IPS-NIHi7 (cell line): ENCODE data around the gene NCOA3.

Experiments used
- DNase-seq: peaks from one replicate; pipeline ENCODE4 v3.0.0; 2012; ENCODE audit warnings: mixed read lengths; ENCODE audit errors: extremely low spot score

Gene NCOA3

DNA sequence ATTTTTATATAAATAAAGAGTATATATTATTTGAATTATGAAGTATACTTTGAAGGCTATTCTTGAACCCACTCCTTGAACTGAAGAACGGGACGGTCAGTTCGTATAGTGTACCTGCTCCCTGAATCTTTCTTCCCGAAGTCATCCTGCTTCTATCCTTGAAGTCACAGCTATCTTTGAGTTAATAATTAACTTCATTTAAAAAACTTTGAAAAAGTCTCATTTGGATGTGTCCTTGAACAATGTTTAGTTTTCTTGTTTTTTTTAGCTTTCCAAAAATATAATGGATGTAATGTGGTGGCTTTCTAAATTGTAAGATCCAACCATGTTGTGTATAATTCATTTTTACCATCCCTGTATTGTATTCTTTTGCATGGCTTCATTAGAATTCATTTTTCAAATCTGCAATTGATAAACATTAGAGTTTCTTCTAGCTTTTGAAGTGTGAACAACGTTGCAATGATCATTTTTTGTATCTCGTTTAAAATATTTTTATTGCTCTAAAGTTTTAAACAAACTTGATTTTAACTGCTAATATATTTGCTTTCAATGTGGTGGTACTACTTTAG lies 94.4 kb downstream of the NCOA3 start:
- no peak for DNase-seq

DNA sequence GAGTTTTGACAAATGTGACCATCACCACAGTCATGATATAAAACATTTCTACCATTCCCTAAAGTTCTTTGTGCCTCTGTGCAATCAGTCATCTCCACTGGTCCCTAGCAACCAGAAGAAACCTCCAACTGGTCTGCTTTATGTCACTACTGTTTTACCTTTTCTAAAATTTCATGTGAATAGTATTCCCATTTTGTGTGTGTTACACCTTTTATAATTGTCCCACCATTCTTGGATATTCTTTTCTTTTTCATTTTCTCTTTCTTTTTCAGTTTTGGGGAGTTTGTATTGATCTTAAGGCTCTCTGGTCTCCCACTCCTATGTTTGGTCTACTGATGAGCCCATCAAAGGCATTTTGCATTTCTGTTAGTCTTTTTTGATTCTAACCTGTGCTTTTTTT lies 95.4 kb downstream of the NCOA3 start:
- DNase-seq, result no peak

DNA sequence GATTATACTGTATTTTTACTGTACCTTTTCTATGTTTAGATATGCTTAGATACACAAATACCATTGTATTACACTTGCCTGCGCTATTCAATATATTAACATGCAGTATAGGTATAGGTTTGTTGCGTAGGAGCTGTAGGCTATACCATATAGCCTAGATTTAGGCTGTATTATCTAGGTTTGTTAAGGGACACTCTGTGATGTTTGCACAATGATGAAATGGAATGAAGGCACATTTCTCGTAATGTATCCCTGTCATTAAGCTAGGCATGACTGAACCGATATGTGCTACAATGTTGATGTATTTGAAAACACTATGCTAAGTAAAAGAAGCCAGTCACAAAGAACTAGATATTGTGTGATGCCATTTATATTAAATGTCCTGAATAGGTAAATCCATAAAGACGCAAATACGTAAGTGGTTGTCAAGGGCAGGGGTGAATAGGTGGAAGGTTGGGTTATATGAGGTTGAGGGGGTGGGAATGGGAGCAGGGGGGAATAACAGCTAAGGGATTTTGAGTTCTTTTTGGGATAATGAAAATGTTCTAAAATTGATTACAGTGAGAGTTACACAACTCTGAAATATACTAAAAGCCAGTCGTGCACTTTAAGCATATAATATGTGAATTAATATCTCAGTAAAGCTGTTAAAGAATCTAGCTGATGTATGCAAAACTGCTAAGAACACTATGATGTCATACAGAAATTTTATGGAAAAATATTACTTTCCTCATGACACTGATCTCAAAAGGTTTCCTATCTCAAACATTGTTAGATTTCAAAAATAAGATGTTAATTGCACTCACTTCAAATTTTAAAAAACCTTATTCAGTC lies 97.4 kb downstream of the NCOA3 start:
- DNase-seq, result no peak

DNA sequence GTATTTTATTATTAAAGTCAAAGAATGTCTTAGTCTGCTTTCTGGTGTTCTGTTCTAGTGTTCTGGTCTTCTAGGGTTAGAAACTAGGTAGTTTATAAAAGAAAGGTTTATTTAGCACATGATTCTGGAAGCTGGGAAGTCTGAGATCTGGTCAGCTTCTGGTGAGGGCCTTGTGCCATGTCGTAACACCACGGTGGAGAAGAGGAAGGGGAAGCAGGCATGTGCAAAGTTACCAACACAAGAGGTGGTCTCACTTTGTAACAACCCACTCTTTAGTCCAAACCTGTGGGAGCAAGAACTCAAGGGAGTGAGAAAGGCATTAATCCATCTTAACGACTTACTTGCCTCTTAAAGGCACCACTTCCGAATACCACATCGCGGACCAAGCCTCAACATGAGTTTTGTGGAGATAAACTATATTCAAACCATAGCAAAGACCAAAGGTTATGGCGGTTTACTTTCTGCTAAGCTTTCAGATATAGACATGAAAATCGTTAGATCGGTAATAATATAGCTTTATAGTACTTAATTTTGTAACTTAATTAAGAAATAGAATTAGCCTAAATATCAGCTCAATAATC lies 99.4 kb downstream of the NCOA3 start:
- no peak for DNase-seq

DNA sequence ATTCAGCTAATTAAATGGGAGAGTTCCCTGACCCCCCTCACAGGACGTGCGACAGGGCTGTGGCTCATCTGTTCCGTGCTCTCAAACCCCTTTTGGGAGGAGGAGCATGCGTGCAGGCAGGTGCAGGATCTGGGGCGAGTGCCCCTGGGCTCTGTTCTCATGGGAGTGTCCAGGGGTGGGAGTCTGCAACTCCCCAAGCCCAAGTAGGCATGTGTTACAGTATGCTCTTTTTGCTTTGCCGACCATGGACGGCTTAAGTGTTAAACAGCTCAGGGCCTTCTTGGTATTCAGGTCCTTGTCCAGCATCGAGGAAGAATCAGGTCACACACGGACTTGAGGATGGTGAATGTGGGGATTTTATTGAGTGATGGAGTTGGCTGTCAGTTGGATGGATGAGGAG lies 101.6 kb downstream of the NCOA3 start:
- DNase-seq, result no peak

DNA sequence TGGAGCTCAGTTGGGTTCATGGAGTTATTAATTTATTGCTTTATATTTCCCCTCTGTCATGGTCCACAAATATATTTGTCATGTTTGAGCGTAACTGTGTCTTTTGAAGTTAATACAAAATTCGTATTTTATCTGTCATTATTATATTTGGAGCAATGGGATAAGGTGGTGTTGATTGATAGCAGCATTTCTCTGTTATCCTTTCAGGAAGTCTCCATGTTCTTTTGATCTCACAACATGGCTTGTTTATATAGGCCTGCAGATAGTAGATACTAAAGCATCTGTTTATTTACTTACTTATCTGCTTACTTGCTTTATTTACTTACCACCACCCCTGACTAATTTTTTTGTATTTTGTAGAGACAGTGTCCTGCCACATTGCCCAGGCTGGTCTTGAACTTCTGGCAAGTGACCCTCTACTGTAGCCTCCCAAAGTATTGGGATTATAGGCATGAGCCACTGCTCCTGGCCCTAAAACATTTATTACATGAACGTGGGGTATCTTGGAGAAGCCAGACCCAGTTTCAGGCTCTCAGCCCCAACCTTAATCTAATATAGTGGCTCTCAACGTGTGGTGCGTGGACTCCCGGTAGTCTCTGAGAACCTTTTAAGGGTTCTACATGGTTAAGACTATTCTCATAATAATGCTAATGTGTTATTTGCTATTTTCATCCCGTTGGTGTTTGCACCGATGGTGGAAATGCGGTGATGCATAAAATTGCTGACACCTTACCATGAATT lies 104.2 kb downstream of the NCOA3 start:
- no peak for DNase-seq

DNA sequence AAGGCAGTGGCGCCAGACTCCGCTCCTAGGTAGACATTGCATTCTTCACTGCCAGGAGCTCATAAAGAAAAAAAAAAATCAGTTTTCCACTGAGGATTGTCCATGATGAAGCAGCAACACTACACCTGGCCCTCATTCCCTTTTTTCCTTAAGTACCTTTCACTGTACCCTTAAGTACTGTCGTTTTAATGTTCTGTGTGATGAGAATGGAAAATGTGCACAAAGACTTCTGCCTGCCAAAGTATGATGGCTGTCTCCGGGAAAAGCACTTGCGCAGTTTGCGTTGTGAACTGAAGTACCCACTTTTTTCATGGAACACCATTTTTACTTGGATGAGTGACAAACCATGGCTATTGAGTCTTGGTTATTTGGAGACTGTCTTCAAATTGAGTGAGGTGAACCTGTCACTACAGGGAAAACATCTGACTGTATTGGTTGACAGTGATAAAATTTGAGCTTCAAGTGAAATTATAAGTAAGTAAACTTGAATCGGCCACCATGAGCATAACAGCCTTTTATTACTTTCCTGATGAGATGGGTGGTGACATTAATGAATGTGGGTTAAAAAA lies 104.8 kb downstream of the NCOA3 start:
- no peak for DNase-seq

DNA sequence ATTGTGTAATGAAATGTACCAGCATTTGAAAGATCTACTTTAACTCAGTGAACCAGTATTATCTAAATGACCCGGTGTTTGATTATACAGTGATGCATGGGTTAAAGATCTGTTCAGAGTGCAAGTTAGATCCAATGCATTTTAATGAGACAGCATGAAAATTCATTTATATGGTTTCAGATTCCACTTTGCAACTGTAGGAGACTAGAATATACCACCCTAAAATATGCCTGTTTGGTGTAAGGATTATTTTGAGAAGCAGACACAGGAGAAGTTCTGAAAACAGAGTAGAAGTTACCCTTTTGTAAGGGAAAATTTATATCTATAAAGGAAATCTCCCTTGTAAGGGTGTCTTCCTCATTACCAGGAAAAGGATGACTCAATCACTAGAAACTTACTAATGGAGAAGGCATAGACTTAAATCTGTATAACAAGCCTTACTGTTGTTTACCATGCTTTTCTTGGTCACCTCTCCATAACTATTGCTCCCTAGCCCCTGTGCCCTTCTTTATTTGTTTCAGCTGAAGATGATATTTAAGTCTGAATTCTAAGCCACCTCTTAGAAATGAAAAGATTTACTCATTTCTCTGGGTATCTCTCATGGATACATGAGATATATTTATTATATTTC lies 105.4 kb downstream of the NCOA3 start:
- no peak for DNase-seq

DNA sequence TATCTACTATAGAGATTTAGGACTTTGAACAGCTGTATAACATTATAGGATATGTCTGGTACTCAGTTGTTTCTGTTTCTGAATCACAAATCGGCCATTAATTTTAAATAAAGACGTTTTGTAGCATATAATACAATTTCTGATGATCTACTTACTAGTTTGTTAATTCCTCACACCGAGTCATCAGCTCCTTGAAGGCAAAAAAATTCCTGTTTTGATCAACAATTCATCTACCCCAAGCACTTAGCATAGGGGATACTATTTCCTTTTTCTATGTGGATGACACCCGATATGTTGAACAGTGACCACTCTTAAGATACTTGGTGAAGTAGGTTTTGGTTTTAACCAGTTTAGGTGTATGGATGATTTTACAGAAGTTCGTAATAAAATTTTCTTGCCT lies 107.3 kb downstream of the NCOA3 start:
- no peak for DNase-seq

DNA sequence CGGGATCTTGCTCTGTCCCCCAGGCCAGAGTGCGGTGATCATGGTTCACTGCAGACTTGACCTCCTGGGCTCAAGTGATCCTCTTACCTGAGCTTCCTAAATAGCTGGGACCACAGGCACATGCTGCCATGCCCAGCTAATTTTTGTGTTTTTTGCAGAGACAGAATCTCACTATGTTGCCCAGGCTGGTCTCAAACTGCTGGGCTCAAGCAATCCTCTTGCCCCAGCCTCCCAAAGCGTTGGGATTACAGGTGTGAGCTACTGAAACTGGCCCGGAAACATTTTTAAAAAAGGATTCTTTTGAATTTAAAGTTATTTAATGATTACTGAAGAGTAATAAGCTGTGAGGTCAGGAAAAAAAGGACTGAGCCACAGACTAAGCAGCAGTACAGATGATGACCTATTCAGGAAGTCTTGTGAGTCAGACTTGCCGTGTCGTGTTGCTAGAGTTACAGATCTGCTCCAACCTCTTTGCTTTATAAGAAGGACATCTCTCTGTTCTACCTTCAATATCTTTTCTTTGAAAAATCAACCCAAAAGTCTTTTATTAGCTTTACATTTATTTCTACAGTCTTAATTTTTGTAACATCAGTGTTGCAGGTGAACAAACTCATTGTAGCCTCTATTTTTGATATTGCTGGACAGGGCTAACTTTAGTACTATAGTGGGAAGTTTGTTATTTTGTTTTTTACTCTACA lies 108.7 kb downstream of the NCOA3 start:
- no peak for DNase-seq

DNA sequence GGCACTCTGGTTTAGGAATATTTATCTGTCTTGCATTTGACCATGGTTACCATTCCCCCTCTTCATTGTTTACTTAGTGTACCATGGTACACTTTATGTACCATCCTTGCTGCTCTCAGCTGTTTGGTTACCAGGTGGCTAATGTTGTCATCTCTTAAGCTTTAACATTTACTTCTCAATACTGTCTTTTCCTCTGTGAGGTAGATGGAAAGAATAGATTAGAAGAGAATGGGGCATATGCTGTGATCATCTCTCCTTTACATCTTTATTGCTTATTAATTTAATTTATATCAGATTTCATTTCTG lies 109.2 kb downstream of the NCOA3 start:
- no peak for DNase-seq

DNA sequence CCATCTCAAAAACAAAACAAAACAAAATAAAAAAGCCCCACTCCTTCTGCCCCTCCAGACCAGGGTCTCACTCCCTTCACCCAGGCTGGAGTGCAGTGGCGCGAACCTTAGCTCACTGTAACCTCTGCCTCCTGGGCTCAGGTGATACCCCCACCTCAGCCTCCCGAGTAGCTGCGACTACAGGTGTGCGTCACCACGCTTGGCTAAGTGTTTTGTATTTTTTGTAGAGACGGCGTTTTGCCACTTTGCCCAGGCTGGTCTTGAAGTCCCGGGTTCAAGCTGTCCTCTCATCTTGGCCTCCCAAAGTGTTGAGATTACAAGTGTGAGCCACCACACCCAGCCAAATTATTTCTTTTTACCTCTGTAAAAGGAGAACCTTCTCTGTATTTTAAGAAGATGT lies 110.1 kb downstream of the NCOA3 start:
- DNase-seq, result no peak

DNA sequence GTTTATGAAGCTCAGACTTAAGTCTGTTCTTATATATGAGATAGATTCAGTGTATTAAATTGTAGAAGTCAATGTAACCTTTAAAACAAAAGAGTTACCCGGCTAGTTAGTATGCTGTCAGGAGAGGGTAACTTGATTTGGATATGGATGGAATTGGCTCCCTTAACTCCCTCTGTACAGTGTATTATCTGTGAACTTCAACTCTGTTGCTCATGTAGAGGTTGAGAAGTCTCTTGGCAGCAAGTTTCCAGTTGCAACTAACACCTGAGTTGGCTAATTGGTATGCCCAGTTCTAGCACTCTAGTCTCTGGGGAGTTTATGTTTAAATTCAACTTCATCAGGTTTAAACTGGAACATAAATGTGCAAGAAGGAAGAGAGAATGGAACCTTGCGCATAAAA lies 111.0 kb downstream of the NCOA3 start:
- no peak for DNase-seq

DNA sequence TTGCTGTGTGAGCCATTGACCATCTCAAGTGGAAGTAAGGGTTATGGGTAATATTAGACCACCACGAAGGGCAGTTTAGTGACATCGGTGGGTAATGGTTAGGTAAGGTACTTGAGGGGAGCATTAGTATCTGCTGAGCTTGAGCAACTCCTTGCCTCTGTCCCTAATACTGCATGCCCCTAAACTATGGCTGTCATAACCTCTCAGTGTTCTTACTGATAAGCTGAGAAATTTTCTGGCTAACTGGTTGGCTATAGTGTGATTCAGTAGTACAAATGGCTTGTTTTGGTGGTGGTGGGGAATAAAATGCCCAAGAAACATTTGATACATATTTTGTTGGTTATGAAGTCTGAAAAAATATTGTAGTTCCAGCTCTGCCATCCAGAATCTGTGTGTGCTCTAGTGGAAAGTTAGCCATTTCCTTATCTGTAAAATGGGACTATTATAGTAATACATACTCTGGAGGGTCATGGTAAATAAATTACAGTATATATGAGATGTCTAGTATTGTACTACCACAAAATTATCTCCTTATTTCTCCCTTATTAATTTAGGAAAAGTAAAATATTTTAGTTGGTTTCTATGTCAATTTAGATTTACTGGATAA lies 113.1 kb downstream of the NCOA3 start:
- DNase-seq, result no peak

DNA sequence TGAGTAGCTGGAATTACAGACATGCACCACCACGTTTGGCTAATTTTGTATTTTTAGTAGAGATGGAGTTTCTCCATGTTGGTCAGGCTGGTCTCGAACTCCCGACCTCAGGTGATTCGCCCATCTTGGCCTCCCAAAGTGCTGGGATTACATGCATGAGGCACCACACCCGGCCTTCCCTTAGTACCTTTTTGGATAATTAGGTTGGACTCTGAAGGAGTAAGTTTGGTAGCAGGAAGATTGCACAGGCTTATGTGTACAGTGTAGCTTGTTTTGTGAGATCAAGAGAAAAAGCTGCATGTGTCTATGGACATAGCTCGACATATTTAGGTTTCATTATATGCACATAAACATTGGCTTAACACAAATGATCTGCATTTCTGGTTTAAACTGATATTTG lies 116.8 kb downstream of the NCOA3 start:
- DNase-seq, result no peak

DNA sequence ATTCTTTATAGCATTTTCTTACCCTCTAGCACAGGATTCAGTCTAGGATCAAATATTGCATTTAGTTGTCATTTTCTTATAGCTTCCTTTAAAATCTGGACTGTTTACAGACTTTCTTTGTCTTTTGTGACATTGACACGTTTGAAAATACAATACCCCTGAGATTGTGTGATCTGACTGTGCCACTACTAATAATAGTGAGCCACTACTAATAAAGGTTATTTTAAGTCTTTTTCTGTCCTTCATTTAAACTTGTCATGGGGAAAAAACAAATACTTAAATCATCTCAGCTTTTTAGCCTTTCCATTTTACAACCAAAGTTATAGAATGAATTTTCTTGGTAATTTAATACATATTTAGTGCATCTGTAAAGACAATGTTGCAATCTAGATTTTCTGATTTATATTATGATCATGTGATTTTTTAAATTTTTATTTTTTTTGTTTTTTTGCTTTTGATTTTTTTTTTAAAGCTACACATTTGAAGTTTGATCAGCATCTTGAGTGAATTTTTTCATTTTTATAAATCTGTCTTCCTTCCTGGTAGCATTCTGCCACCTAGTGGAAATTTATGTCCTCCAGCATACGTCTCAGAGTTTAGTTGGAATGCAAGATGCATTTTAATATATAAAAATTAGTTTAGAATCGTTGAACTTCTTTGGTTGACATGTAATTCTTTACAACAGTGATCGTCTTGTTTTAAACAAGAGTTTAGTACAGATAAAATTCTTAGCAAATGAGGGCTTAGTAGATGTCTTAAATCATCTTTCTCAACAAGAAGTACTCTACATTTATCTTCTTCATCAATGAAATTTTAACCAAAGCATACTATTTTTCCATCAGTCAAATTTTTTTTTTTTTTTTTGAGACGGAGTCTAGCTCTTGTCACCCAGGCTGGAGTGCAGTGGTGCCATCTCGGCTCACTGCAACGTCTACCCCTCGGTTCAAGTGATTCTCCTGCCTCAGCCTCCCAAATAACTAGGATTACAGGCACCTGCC lies 119.4 kb downstream of the NCOA3 start:
- peak; percentile 20 for DNase-seq

DNA sequence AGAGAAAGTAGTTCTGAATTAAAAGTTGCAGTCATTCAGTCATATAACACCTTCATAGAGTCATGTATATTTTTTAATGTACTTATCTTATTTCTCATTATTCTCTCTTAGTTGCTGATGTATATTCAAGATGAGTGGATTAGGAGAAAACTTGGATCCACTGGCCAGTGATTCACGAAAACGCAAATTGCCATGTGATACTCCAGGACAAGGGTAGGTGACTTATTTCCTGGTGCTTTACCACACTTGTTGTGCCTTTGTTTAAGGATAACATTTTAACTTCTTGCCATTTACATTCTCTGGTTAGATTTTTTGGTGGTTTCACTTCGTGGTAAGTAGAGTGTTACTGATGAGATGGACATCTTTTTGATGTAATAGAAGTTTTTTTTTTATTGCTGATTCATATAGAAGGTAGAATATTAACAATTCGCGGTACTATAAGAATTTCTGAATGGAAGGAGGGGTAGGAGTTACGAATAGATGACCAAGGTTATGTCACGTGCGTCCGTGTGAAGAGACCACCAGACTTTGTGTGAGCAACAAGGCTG lies 120.5 kb downstream of the NCOA3 start:
- no peak for DNase-seq

DNA sequence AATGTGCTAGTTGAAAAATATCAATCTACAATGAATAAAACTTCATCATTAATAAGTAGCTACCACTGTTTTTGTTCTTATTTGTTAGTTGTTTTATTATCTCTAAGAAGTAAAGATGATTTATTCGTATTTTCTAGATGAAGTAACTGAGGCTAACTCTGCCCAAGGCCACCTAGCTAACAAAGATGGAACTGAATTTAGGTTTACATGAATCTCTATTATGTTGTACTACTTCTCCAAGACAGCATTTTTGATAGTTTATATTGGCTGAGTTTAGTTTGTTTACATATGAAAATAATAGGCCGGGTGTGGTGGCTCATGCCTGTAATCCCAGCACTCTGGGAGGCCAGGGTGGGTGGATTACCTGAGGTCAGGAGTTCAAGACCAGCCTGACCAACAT lies 121.5 kb downstream of the NCOA3 start:
- DNase-seq, result no peak

DNA sequence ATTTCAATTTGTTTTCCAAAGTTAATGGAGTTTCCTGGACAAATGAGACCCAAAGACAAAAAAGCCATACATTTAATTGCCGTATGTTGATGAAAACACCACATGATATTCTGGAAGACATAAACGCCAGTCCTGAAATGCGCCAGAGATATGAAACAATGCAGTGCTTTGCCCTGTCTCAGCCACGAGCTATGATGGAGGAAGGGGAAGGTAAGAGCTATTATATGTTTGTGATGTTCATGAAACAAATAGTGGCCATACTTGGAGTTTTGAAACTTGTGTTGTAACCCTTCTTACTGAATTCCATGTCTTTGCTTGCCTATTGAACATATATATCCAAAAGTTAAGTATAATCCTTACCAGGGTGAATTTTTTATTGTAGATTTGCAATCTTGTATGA lies 125.9 kb downstream of the NCOA3 start:
- DNase-seq, result no peak
